BLaER1 treated with 17β-estradiol and CSF1 and Interleukin-3, amounts not matched to agents 10 nM and 100 nM (cell line): ENCODE data around the gene EEF2K.

Experiments used
- H3K27ac ChIP-seq, 11 experiments: shearing (Covaris generic); formaldehyde crosslinking; 2 replicates each; pipeline ENCODE4 v1.8.1; 2022
- H3K27me3 ChIP-seq, 11 experiments: shearing (Covaris generic); formaldehyde crosslinking; 2 replicates each; pipeline ENCODE4 v1.8.1; 2022
- H3K36me3 ChIP-seq, 11 experiments: shearing (Covaris generic); formaldehyde crosslinking; 2 replicates each; pipeline ENCODE4 v1.8.1; 2022
- H3K4me1 ChIP-seq, 10 experiments: shearing (Covaris generic); formaldehyde crosslinking; 2 replicates each; pipeline ENCODE4 v1.8.1; 2022
- H3K4me2 ChIP-seq, 11 experiments: shearing (Covaris generic); formaldehyde crosslinking; 2 replicates each; pipeline ENCODE4 v1.8.1; 2022
- H3K4me3 ChIP-seq, 10 experiments: shearing (Covaris generic); formaldehyde crosslinking; 2 replicates each; pipeline ENCODE4 v1.8.1; 2022
- H3K9ac ChIP-seq, 11 experiments: shearing (Covaris generic); formaldehyde crosslinking; 2 replicates each; pipeline ENCODE4 v1.8.1; 2022
- H3K9me3 ChIP-seq, 11 experiments: shearing (Covaris generic); formaldehyde crosslinking; replicated peaks in 1 of 11; 2 replicates each; pipeline ENCODE4 v1.8.1; 2022
- H4K20me1 ChIP-seq, 11 experiments: shearing (Covaris generic); formaldehyde crosslinking; 2 replicates each; pipeline ENCODE4 v1.8.1; 2022
- Cebpa-rat ChIP-seq, 11 experiments: shearing (Covaris generic); IDR thresholded peaks; 2 replicates each; pipeline ENCODE4 v1.8.1; 2022

Gene EEF2K

GRCh38 chr16:22188595-22189442 is 17.3 kb upstream of the EEF2K start:
- no peaks in the 10 kb centered on the region for H3K9me3 ChIP-seq
- H3K4me2 ChIP-seq = peak overlapping the region; percentile 94 to 99 (median 96)
- H3K36me3 ChIP-seq = no peaks in the 10 kb centered on the region
- peak overlapping the region in 8 of 10 experiments; percentile 70 to 83 (median 73); a peak in 16 of 20 replicates for H3K4me3 ChIP-seq
- peaks cover 0 to 10% (median 0%) of the 10 kb centered on the region in 11 experiments; a peak in 1 of 22 replicates for H4K20me1 ChIP-seq
- H3K27me3 ChIP-seq = peaks cover 0 to 14% (median 13%) of the 10 kb centered on the region in 11 experiments; a peak in 14 of 22 replicates
- peaks cover 33 to 43% (median 40%) of the 10 kb centered on the region in 10 experiments for H3K4me1 ChIP-seq
- peak overlapping the region in 9 of 11 experiments; percentile 56 to 79 (median 74); a peak in 18 of 22 replicates for H3K27ac ChIP-seq
- peak overlapping the region; percentile 65 to 83 (median 78); a peak in 19 of 22 replicates for H3K9ac ChIP-seq
- no peak for TF ChIP-seq Cebpa-rat (IDR thresholded peaks at IDR 0.05)

- H3K4me3 ChIP-seq = peak overlapping the region; percentile 70 to 83 (median 73)
- H3K27me3 ChIP-seq = peaks cover 0 to 22% (median 17%) of the 10 kb centered on the region in 11 experiments; a peak in 14 of 22 replicates
- H3K9ac ChIP-seq = peak overlapping the region; percentile 65 to 83 (median 78)
- peaks cover 0 to 10% (median 0%) of the 10 kb centered on the region in 11 experiments; a peak in 1 of 22 replicates for H4K20me1 ChIP-seq
- no peaks in the 10 kb centered on the region for H3K9me3 ChIP-seq
- no peaks in the 10 kb centered on the region for H3K36me3 ChIP-seq
- no peak for TF ChIP-seq Cebpa-rat (IDR thresholded peaks at IDR 0.05)
- peaks cover 34 to 43% (median 41%) of the 10 kb centered on the region in 10 experiments for H3K4me1 ChIP-seq
- H3K4me2 ChIP-seq = peak overlapping the region; percentile 94 to 99 (median 96)
- peak overlapping the region; percentile 33 to 79 (median 73); a peak in 21 of 22 replicates for H3K27ac ChIP-seq
Observed at GRCh38 chr16:22189473-22190080, 16.5 kb upstream of the EEF2K start.

GRCh38 chr16:22190081-22190775 is 15.8 kb upstream of the EEF2K start:
- Histone ChIP-seq H3K4me2 (peak overlapping the region; percentile 94 to 99 (median 96)), H3K27me3 (peaks cover 0 to 22% (median 17%) of the 10 kb centered on the region in 11 experiments; a peak in 14 of 22 replicates), H3K9me3 (no peaks in the 10 kb centered on the region), H4K20me1 (peaks cover 0 to 10% (median 0%) of the 10 kb centered on the region in 11 experiments; a peak in 1 of 22 replicates), H3K36me3 (no peaks in the 10 kb centered on the region), H3K27ac (peak overlapping the region; percentile 33 to 79 (median 73); a peak in 21 of 22 replicates), H3K9ac (peak overlapping the region; percentile 65 to 83 (median 78)), H3K4me3 (peak overlapping the region; percentile 70 to 83 (median 73)), H3K4me1 (peaks cover 41 to 49% (median 46%) of the 10 kb centered on the region in 10 experiments)
- TF ChIP-seq Cebpa-rat (IDR thresholded peaks at IDR 0.05) = no peak

- H3K36me3 ChIP-seq = no peaks in the 10 kb centered on the region
- H3K4me3 ChIP-seq = peak overlapping the region; percentile 50 to 73 (median 63)
- H3K9ac ChIP-seq = peak overlapping the region; percentile 60 to 90 (median 77)
- no peak for TF ChIP-seq Cebpa-rat (IDR thresholded peaks at IDR 0.05)
- H3K27ac ChIP-seq = peak overlapping the region in 10 of 11 experiments; percentile 14 to 87 (median 70); a peak in 20 of 22 replicates
- H4K20me1 ChIP-seq = peaks cover 0 to 10% (median 0%) of the 10 kb centered on the region in 11 experiments; a peak in 1 of 22 replicates
- no peaks in the 10 kb centered on the region for H3K9me3 ChIP-seq
- H3K27me3 ChIP-seq = peaks cover 0 to 22% (median 17%) of the 10 kb centered on the region in 11 experiments; a peak in 14 of 22 replicates
- H3K4me1 ChIP-seq = peaks cover 42 to 52% (median 48%) of the 10 kb centered on the region in 10 experiments
- H3K4me2 ChIP-seq = peak overlapping the region; percentile 78 to 97 (median 91)
Observed at GRCh38 chr16:22190776-22191531, 15.1 kb upstream of the EEF2K start.

GRCh38 chr16:22191532-22192260 is 14.4 kb upstream of the EEF2K start:
- Histone ChIP-seq H3K27me3 (peaks cover 0 to 22% (median 17%) of the 10 kb centered on the region in 11 experiments; a peak in 14 of 22 replicates), H3K4me1 (peaks cover 42 to 58% (median 50%) of the 10 kb centered on the region in 10 experiments), H3K4me2 (peak overlapping the region; percentile 78 to 97 (median 91)), H3K4me3 (peak overlapping the region; percentile 50 to 73 (median 63)), H3K27ac (peak overlapping the region in 10 of 11 experiments; percentile 14 to 87 (median 70); a peak in 15 of 22 replicates), H3K9me3 (no peaks in the 10 kb centered on the region), H4K20me1 (peaks cover 0 to 10% (median 0%) of the 10 kb centered on the region in 11 experiments; a peak in 1 of 22 replicates), H3K36me3 (no peaks in the 10 kb centered on the region), H3K9ac (peak overlapping the region; percentile 60 to 90 (median 77))
- no peak for TF ChIP-seq Cebpa-rat (IDR thresholded peaks at IDR 0.05)

- no peak for TF ChIP-seq Cebpa-rat (IDR thresholded peaks at IDR 0.05)
- H3K9ac ChIP-seq = peak overlapping the region in 7 of 11 experiments; percentile 13 to 90 (median 79); a peak in 8 of 22 replicates
- H3K4me3 ChIP-seq = peak overlapping the region; percentile 50 to 73 (median 63); a peak in 16 of 20 replicates
- H4K20me1 ChIP-seq = peaks cover 0 to 10% (median 0%) of the 10 kb centered on the region in 11 experiments; a peak in 1 of 22 replicates
- H3K27ac ChIP-seq = peak overlapping the region in 4 of 11 experiments; percentile 77 to 87 (median 84); a peak in 7 of 22 replicates
- peak overlapping the region; percentile 78 to 97 (median 91) for H3K4me2 ChIP-seq
- no peaks in the 10 kb centered on the region for H3K36me3 ChIP-seq
- H3K9me3 ChIP-seq = no peaks in the 10 kb centered on the region
- H3K27me3 ChIP-seq = peaks cover 0 to 22% (median 17%) of the 10 kb centered on the region in 11 experiments; a peak in 14 of 22 replicates
- H3K4me1 ChIP-seq = peaks cover 42 to 64% (median 50%) of the 10 kb centered on the region in 10 experiments
Observed at GRCh38 chr16:22192261-22193062, 13.6 kb upstream of the EEF2K start.
